Measurements from ENCODE around the gene PPP6R3.
"Not testable (repeated sequence)": the region's sequence is repeated elsewhere in the genome, so short reads cannot be mapped to it uniquely, and the experiment has no call there.

PPP6R3 gene

DNA sequence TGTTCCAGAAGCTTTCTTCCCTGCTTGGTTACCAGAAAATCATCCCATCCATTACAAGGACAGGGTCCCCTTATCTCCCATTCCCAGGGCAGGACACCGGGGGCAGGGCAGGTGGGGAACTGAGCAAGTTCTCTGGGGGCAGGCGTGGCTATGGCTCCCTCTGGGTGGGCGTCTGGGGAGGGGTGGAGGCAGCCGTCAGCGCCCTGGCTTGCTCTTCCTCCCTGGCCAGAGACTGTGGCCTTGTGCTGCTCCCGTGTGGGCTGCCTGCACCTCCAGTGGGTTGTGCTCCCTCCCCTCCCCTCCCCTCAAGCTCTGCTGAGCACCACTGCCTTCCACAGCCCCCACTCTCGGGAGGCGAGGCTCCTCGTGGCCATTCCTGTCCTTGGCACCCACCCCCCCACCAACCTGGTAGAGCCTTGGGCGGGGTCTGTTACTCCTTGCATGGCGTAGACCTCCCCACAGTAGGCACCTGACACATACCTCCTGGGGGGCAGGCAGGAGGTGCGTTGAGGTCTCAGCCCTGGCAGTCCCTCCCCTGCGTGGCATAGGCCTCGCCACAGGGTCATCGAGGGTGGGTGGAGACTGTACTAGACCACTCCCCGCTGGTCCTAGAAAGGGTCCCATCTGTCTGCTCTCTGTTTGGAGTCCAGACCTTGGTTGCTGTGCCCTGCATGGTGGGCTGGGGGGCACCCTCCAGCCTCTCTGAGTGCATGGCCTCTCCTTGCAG is 24.2 kb upstream of the PPP6R3 start:
- DNase-seq (ENCODE audit: low read depth in 1 of 2, low spot score in 1 of 2): no peak

DNA sequence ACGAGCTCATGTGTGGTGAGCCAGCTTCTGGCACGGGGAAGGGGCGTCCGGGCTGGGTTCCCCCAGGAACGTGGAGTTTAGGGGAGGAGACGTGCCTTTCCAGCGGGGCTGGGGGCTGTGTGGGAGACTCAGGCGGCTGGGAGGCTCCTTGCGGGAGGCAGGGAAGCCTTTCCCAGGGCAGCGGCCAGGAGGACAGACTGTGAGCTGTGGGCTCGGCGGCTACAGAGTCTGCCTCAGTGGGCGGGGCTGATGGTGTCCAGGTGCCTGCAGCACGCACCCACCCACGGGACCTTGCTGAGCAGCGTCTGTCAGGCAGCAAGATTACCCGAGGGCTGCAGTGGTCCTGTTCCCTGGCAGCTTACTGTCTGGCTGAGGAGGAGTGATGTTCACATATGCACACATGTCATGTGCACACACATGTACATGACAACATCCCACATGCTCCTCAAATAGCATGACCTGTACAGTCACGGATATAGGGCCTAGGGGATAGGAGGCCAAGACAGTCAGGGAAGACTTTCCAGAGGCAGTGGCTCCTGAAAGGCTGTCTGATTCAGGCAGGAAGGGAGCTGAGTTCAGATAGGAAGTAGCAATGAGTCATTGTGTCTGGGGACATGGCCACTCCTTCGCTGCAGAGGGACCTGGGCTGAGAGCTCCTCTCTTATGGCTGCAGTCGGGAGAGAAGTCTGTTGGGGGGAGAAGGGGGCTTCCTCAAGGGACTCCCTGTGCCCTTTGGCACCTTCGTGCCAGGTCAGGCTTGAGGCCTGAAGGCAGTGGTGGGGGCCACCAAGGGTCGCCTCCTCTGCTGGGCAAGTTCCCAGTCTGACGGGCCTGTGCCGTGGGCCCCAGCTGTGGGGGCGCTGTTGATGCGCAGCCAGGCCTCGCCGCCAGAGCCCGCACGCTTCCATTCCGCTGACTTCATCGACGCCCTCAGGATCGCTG is 23.3 kb upstream of the PPP6R3 start:
- DNase-seq (ENCODE audit: low read depth in 1 of 2, low spot score in 1 of 2): no peak

DNA sequence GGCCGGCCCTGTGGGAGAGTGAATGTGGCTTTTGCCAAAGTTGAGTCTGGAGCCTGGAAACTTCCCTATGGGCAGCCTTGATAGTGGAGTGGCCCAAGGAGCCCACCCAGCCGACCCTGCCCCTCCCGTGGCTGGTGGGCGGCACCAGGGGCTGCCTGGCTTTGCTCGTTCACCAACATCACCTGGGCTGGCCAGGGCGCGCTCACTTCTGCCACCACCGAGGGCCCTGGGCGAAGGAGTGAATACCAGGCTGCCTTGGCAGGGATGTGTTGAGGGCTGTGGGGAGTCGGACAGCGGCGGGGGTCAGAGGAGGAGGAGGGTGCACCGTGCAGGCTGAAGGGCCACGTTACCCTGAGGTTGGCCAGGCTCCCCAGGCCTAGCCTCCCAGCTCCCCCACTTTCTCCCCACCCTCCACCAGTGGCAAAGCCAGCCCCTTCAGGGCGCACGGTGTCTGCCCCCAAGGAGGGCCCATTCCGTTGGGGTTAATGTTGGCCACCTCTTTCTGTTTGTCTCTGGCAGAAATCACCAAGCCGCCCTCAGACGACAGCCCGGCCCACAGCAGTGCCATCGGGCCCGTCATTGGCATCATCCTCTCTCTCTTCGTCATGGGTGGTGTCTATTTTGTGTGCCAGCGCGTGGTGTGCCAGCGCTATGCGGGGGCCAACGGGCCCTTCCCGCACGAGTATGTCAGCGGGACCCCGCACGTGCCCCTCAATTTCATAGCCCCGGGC is 22.5 kb upstream of the PPP6R3 start:
- no peak for DNase-seq (ENCODE audit: low read depth in 1 of 2, low spot score in 1 of 2)

DNA sequence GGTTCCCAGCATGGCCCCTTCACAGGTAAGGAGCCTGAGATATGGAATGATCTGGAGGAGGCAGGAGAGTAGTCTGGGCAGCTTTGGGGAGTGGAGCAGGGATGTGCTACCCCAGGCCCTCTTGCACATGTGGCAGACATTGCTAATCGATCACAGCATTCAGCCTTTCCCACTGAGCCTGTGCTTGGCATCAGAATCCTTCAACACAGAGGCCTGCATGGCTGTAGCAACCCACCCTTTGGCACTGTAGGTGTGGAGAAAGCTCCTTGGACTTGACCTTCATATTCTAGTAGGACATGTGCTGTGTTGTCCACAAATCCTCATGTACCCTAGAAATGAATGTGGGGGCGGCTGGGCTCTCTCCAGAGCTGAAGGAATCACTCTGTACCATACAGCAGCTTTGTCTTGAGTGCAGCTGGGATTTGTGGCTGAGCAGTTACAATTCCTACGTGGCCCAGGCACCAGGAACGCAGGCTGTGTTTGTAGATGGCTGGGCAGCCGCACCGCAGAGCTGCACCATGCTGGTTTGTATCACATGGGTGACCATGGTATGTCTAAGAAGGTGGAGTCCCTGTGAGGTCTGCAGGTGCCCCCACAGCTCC is 21.8 kb upstream of the PPP6R3 start:
- DNase-seq (ENCODE audit: low read depth in 1 of 2, low spot score in 1 of 2): no peak

DNA sequence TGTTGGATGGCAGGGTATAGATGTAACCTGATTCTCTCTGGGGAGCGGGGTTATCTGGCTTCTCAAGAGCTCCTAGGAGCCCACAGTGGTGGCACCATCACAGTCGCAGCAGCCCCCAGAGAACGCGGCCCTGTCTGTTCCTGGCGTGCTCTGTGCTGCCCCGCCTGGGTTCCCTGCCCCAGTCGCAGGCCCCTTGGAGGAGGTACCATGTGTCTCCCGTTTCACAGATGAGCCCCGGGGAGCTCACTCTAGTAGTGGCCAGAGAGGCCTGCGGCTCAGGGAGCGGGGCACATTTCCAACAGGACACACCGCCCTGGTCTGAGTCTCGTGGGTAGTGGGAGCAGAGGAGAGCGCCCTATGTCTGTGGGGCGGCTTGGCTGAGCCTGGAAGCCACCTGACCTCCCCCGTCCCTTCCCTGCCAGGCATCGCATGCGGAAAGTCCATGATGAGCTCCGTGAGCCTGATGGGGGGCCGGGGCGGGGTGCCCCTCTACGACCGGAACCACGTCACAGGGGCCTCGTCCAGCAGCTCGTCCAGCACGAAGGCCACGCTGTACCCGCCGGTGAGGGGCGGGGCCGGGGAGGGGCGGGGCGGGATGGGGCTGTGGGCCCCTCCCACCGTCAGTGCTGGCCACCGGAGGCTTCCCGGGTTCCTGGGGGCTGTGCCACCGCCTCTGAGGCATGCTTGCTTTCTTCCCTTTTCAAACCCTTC is 21.0 kb upstream of the PPP6R3 start:
- DNase-seq (ENCODE audit: low read depth in 1 of 2, low spot score in 1 of 2): no peak

DNA sequence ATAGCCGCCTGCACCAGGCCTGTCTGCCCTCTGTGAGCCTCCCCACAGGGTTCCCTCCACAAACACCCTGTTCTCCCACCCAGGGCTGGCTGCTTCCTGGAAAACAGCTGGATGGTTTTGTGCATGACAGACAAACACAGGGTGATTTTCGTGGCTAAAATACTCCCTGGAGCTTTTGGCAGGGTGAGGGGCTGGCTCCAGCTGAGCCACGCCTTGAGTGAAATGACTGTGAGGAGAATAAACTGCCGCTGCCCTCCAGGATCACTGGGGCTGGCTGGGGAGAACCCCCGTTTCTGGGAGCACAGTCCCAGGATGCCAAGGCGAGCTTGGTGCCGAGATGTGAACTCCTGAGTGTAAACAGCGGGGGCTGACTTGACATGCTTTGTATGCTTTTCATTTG is 20.3 kb upstream of the PPP6R3 start:
- DNase-seq (ENCODE audit: low read depth in 1 of 2, low spot score in 1 of 2): no peak

DNA sequence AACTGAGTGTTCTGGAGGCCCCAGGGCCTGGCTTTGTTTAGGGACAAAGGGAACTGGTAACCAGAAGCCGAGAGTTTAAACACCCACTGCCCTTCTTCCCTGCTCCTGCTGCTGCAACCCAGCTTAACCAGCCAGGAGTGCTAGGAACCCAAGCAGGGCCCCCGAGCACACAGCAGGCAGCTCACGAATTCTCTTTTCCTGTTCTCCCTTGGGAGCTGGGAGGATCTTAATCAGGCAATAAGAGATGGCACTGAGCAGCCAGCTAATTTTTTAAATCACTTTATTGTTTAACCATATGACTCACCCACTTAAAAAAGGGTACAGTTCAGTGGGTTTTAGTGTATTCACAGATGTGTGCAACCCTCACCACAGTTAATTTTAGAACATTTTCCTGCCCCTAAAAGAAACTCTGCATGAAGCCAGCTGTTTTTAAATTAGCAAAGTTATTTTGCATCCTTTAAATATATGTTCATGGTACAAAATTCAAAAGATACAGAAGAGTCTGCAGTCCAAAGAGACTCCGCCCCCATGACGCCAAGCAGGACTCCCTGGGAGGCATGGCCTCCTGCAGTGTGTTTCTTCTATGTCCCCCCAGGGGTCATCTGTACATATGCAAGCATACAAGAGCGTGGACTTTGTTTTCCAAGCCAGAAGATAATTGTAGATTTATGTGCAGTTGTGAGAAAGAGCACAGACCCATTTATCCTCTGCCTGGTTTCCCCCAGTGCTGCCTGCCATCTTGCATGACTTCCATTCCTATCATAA is 18.9 kb upstream of the PPP6R3 start:
- no peak for DNase-seq (ENCODE audit: low read depth in 1 of 2, low spot score in 1 of 2)

DNA sequence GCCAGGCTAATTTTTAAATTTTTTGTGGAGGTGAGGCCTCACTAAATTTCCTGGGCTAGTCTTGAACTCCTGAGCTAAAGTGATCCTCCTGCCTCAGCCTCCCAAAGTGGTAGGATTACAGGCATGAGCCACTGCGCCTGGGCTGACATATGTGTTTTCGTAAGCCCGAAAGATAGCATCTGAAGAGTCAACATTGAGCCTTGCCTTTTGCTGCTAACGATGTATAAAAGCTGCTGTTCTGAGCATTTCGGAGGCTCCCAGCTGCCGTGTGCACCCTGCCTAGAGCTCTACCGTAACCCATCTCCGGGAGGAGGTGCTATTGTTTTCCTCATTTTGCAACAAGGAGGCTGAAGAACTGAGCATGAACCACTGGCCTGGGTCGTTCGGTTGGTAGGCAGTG is 18.1 kb upstream of the PPP6R3 start:
- no peak for DNase-seq (ENCODE audit: low read depth in 1 of 2, low spot score in 1 of 2)

DNA sequence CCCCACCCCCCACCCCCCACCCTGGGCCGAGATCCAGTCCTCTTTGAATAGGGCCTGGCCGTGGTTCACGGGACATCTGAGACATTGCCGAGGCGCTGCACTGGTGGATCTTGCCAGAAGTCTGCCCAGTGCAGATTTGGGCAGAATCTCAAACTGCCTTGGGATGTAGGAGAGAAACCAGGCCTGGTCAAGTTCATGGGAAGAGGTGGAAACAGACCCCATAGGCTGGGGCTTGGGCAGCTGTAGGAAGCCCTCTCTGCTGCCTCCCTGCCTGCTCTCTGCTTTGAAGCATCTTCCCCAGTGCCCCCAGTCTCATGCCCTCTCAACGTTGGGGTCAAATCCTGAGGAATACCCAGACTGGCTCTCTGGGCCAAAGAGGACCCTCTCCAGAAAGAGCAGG is 16.0 kb upstream of the PPP6R3 start:
- no peak for DNase-seq (ENCODE audit: low read depth in 1 of 2, low spot score in 1 of 2)

DNA sequence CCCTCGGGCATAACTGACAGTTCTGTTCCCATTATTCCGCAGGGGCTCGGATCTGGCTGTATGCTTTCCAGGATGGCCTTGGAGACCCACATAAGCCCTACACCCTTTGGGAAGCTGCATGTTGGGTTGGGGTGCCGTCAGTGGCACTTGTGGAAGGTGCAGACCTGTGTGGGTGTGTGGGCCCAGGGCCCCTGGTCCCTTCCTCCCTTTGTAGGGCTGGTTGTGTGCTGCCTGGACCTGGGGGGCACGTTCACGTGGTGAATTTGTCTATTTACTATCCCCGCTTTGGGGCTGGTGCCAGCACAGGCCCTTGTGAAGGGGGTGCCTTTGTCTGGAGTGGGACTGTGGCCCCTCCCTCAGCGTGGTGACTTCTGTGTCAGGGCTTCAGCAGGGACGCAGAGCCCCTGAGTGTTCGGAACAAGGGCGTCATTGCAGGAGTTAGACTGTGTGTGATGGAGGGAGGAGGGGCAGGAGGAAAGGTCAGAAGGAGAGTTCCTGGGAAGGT is 15.0 kb upstream of the PPP6R3 start:
- no peak for DNase-seq (ENCODE audit: low read depth in 1 of 2, low spot score in 1 of 2)

DNA sequence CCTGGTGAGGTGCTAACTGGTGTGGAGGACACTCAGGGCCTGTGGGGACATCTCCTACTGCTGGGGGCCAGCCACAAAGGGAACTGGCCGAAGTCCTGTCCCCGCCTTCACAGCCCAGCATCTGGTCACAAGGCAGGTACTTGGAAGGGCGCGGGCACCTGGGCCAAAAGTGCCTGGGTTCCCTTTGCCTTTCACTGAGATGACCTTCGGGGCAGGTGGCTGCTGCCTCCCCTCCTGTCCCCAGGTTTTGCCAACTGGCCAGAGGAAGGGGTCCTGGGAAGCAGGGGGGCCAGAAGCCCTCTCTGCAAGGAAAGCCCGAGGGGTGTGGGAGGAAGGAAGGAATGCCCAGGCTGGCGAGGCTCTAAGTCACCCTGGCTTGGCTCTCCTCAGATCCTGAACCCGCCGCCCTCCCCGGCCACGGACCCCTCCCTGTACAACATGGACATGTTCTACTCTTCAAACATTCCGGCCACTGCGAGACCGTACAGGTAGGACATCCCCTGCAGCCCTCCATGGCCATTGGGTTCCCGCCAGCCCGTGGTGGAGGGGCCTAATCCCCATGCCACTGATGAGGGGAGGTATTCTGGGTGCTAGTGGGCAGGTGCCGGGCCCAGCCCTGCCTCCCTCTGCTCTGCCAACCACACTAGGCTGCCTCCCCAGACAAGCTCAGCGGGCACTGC is 14.4 kb upstream of the PPP6R3 start:
- no peak for DNase-seq (ENCODE audit: low read depth in 1 of 2, low spot score in 1 of 2)

DNA sequence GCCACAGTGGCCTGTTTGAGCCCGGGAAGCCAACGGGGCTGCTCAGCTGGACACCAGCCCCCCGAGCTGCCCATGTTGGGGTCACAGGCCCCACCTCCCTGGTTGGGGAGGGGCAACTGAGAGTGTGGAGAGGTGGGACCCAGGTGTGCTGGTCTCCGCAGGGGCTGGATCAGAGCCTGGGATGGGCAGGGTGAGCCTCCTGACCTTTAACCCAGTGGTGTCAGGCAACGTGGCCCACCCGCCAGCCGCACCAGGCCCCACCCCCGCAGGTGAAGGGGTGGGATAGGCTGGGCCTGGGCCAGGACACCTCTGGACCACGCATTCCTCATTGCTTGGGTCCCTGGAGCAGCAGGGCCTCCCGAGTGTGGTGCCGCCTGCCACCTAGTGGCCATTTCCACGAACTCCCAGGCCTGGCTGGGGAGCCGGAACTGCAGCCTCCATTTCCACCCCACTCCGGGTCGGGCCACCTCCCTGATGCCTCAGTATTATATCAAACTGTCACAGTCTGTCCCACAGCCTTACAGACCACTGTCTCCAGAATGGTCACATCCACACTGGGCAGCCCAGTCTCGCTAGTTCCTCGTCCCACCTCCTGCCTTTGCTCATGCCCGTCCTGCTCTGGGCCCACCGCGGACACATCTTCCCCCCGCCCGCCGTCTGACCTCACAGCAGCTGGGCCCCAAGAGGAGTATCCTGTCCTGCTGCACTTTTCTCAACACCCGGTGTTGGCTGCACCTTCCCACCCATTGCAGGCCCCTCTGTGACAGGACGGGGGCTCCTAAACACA is 13.3 kb upstream of the PPP6R3 start:
- DNase-seq (ENCODE audit: low read depth in 1 of 2, low spot score in 1 of 2): peak; percentile 53 to 69

DNA sequence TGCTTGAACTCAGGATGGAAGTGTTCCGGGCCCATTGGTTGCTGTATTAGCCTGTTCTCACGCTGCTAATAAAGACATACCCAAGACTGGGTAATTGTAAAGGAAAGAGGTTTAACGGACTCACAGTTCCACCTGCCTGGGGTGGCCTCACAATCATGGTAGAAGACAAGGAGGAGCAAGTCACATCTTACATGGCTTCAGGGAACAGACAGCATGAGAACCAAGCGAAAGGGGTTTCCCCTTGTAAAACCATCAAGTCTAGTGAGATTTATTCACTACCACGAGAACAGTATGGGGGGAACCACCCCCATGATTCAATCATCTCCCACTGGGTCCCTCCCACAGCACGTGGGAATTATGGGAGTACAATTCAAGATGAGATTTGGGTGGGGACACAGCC is 12.6 kb upstream of the PPP6R3 start:
- not testable (repeated sequence) for DNase-seq (ENCODE audit: low read depth in 1 of 2, low spot score in 1 of 2)

DNA sequence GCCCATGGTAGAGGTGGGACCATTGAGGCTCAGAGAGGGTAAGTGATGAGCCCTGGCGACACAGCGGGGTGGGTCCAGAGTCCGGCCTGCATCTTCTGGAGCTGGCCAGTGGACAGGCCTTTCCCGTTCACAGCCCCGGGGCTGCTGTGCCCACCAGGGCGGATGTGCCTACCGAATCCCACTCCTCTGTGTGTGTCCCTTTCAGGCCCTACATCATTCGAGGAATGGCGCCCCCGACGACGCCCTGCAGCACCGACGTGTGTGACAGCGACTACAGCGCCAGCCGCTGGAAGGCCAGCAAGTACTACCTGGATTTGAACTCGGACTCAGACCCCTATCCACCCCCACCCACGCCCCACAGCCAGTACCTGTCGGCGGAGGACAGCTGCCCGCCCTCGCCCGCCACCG is 11.9 kb upstream of the PPP6R3 start:
- no peak for DNase-seq (ENCODE audit: low read depth in 1 of 2, low spot score in 1 of 2)

DNA sequence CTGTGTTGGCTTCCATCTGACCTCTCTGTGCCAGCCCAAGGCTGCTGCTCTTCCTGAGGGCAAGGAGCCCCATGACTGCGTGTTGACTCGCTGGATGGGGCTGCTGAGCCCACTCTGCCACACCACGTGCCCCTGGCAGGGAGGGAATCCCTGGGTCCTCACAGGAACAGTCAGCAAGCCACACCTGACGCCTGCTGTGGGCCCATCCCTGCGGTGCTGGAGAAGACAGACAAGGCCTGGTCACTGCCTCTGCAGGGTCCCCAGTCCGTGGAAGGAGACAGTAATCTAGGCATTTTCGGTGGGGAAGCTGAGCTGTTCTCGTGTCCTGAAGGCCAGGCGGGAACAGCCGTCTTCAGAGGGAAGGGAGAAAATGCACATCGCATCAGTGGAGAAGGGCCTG is 10.6 kb upstream of the PPP6R3 start:
- DNase-seq (ENCODE audit: low read depth in 1 of 2, low spot score in 1 of 2): no peak

DNA sequence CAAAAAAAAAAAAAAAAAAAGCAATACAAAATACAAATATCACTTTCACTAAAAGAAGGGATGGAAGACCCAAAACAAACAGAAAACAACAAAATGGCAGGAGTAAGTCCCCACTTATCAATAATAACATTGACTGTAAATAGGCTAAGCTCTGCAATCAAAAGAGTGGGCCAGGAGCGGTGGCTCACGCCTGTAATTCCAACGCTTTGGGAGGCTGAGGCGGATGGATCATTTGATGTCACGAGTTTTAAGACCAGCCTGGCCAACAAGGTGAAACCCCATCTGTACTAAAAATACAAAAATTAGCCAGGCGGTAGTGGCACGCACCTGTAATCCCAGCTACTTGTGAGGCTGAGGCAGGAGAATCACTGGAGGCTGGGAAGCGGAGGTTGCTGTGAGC is 9.8 kb upstream of the PPP6R3 start:
- no peak for DNase-seq (ENCODE audit: low read depth in 1 of 2, low spot score in 1 of 2)

DNA sequence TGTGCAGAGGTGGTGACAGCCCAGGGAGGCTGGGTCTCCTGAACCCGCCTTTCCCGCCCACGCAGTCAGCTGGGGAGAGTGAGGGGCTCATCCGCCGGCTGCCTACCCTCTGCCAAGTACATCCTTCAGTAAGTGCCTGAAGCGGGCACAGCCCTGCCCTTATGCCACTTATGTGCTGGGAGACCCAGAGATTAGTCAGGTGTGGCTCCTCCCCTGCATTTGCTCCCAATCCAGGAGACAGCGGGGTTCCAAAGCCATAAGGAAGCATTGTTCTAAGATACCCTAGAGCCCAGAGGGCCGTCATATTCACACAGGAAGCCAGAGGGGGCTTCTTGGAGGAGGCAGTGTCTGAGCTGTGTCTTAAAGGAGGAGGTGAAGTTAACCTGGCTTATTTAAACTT is 5.8 kb upstream of the PPP6R3 start:
- no peak for DNase-seq (ENCODE audit: low read depth in 1 of 2, low spot score in 1 of 2)

DNA sequence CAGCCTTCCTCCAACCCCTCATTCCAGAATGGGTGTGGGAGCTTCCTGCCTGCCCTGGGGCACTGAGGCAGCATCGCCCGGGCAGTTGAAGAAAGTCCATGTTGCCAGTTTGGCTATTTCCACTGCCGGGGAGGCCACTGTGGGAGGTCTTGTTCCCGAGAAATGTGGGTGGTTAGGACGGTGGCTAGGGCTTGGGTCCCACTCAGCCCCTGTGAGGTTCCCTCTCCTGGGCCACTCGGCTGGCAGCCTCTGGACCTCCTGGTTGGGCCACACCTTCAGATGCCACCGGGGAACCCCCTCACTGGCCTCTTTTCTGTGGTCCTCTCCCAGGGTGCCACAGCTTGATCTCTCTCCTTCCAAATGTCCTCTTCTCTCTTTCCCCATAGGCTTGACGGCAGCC is 5.1 kb upstream of the PPP6R3 start:
- no peak for DNase-seq (ENCODE audit: low read depth in 1 of 2, low spot score in 1 of 2)

Measured in activated CD4-positive, alpha-beta T cell treated with anti-CD3 and anti-CD28 coated beads, Interleukin-2, amount 50 U/mL, for 24 hours (primary cell).